Measurements from ENCODE around the gene NPIPB6. TPM values are rescaled to one million over a fixed set of nuclear protein-coding genes. Genes with fewer than 3 reads are reported as not detected.

NPIPB6 gene
- polyA plus RNA-seq, 3 donors = 0.67 to 3.8 (median 3.8) TPM

DNA sequence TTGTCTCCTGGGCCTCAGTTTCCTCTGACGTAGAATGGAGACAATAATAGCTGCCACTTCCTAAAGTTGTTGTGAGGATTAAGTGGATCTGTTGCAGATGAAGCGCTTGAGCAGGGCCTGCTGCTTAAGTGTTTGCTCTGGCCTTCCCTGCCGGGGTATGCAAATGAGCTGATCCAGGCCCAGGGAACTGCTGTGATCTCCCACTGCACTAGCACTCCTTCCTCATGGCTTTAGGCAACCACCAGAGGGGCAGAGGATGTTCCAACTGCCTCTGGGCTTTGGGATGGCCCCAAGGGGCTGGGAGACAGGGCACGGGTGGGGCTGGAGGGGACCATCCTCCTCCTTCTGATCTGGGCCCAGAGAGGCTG, 64.8 kb downstream of the NPIPB6 start:
- DNase-seq = no peak

DNA sequence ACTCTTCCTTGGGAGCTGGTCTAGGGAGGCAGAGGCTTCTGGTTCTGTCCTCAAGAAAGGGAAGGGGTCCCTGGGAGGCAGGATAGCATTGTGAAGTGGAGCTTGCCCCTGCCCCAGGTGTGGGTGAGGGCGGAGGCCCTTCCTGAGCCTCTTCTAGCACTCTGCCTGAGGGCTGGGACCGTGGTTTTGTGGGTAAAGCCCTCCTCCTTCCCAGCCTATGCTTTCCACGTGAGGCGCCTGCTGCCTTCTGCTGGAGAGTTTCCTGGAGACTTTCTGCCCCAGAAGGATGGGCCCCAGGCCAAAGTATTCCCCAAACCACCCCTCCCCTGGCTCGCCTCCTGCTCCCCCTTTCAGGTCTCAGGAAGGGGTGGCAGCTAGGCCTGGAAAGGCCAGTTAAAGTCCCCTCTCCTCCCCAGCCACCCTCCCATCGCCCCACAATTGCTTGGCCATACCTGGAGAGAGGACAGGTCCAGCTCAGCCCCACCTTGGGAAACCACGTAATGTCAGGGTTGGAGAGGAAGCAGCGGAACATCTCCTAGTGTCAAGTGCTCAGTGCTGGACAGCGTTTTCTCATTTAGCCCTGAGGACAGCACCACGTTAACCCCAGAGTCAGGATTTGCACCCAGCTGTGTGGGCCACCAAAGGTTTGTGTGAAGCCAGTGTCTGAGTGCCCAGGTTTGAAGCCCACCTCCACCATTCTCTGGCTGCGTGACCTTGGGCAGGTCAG, 65.4 kb downstream of the NPIPB6 start:
- no peak for DNase-seq

DNA sequence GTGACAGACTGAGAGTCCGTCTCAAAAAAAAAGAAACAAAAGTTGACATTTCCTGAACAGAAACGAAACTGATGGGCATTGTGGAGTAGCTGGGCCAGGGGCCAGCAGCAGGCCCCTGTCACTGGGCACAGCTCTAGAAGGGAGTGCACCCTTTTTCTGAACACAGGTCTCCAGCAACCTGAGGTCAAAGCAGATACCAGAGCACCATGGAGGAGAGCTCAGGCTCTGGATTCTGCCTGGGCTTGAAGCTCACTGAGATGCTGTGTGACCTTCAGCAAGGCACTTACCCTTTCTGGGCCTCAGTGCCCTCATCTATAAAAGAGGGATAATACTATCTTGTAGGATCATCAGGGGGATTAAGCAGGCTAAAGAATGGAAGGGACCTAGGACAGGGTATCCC, 66.0 kb downstream of the NPIPB6 start:
- DNase-seq = no peak

DNA sequence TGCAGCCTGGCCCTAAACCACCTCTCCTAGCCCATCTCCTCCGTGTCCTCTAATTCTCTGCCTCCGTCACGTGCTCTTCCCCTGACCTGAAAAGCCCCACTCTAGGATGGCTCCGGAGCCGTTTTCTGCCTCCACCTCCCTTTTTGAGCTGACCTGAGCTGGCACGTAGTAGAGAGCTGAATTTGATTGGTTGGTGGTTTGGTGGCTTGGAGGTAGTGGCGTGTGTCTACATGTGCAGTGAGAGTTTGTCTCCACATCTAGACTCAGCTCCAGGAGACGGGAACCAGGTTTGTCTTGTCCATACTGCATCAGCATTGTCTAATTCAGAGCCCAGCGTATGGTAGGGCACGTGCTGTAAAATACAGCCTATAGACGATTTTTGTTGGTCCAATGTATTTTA, 68.0 kb downstream of the NPIPB6 start:
- no peak for DNase-seq

DNA sequence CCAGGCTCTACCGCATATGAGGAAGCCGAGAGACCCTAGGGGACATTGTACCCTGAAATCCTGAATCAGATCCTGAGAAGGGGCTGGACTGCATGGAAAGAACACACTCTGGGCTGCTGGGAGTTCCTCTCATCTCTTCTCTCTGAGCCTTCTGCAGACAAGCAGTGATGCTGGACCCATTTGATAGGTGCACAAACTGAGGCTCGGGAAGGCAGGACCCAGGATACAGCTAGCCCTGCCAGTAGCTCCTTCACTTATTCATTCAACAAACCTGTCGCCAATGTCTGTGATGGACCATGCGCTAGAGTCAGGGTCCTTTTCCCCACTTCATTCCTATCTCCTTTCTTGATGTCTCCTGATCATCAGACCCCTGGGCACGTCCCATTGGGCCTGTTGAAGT, 69.1 kb downstream of the NPIPB6 start:
- no peak for DNase-seq

- DNase-seq = no peak
These were observed 69.7 kb downstream of the NPIPB6 start for GRCh38 chr16:28293601-28293960.

DNA sequence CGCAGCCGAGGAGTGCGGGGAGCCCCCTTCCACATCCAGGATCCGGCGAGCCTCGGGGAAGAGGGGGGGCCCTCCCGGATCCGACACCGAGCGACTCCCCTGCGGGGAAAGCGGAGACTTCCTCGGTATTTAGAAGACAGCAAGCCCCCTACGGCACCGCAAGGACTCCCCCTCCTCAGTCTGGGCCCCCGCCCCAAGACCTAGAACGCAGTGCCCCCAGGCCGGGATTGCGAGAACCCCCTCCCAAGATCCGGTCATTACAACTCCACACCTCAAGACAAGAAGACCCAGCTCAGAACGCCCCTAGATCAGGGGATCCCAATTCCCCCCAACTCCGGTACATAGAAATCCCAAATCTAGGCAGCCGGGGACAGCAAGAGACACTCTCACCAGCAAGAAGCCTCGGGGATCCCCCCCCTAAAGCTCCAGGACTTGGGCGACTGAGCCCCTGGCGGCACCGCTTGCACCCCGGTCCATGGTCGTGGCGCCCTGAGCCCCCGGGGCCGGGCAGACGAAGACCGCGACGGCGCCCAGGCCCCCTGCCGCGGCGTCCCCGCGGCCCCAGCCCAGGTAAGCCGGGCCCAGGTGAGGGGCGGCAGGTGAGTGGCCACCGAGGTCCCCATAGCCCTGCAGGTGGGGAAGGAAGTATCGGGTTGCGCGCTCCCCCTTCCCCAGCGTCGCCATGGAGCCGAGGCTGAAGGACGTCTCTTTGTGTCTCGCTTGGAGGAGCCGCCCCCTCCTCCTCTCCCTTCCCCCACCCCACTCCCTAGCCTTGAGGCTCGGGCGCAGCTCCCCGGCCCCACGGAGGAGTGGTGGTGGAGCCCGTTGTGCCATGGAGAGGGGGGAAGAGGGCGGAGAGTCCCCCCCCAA, 70.3 kb downstream of the NPIPB6 start:
- DNase-seq = peak; percentile 74

Other genes starting within 250 kb of the NPIPB6 start
- gene XPO6, start 151.5 kb downstream of the NPIPB6 start, polyA plus RNA-seq (ENCODE audit: insufficient read length in 3 of 3) = 100 to 1,000 TPM in 1 of 3 donors, 10 to 100 TPM in 2; 79.8 to 103 (median 98.9) TPM
- 10 to 100 TPM; 19.7 to 23.7 (median 21.8) TPM for gene SBK1, start 71.0 kb downstream of the NPIPB6 start, polyA plus RNA-seq (ENCODE audit: insufficient read length in 3 of 3)
- gene EIF3CL, start 40.3 kb upstream of the NPIPB6 start, polyA plus RNA-seq (ENCODE audit: insufficient read length in 3 of 3) = 100 to 1,000 TPM in 2 of 3 donors, 10 to 100 TPM in 1; 92.4 to 139 (median 115) TPM
- under 1 TPM in 1 of 3 donors, not detected in 2; 0.84 TPM for gene NPIPB7, start 108.8 kb upstream of the NPIPB6 start, polyA plus RNA-seq (ENCODE audit: insufficient read length in 3 of 3)
- gene CLN3, start 128.6 kb upstream of the NPIPB6 start, polyA plus RNA-seq (ENCODE audit: insufficient read length in 3 of 3) = 10 to 100 TPM; 31.5 to 41.8 (median 37.9) TPM
- gene APOBR, start 131.1 kb upstream of the NPIPB6 start, polyA plus RNA-seq (ENCODE audit: insufficient read length in 3 of 3) = under 1 TPM; 0.68 to 0.91 (median 0.87) TPM
- not detected for gene IL27, start 143.3 kb upstream of the NPIPB6 start, polyA plus RNA-seq (ENCODE audit: insufficient read length in 3 of 3)
- gene NUPR1, start 175.5 kb upstream of the NPIPB6 start, polyA plus RNA-seq (ENCODE audit: insufficient read length in 3 of 3) = 10 to 100 TPM in 1 of 3 donors, 1 to 10 TPM in 2; 6.4 to 10.6 (median 7.8) TPM
- 10 to 100 TPM; 11.5 to 26.0 (median 22.6) TPM for gene SGF29, start 190.4 kb upstream of the NPIPB6 start, polyA plus RNA-seq (ENCODE audit: insufficient read length in 3 of 3)
- 1 to 10 TPM in 2 of 3 donors, under 1 TPM in 1; 0.81 to 3.1 (median 2.7) TPM for gene SULT1A2, start 233.5 kb upstream of the NPIPB6 start, polyA plus RNA-seq (ENCODE audit: insufficient read length in 3 of 3)
- gene SULT1A1, start 246.5 kb upstream of the NPIPB6 start, polyA plus RNA-seq (ENCODE audit: insufficient read length in 3 of 3) = 10 to 100 TPM; 21.9 to 30.4 (median 30.3) TPM

Data from renal pelvis (tissue), 4 donors.